ENCODE measurements around the gene TNFRSF4. TPM values are rescaled to one million over a fixed set of nuclear protein-coding genes. Genes with fewer than 3 reads are reported as not detected.
A peak's percentile ranks its signal among the peaks of the same experiment; 100 is the strongest.

The TNFRSF4 gene
- total and polyA plus RNA-seq, 2 of the 13 experiments (the other 11 are each of a cell fraction or from before 2014, with no cell fraction given), result not detected

GRCh38 chr1:1179983-1180861 lies 33.7 kb downstream of the TNFRSF4 start (continued):
- TF ChIP-seq ELF1 (CRISPR knock-in tag; IDR thresholded peaks at IDR 0.05), result 0 out of 2 replicates have a peak, but pooled peaks have one; percentile 20
- no peak for TF ChIP-seq RELA (CRISPR knock-in tag; IDR thresholded peaks at IDR 0.05)
- TF ChIP-seq, protein P1, sequence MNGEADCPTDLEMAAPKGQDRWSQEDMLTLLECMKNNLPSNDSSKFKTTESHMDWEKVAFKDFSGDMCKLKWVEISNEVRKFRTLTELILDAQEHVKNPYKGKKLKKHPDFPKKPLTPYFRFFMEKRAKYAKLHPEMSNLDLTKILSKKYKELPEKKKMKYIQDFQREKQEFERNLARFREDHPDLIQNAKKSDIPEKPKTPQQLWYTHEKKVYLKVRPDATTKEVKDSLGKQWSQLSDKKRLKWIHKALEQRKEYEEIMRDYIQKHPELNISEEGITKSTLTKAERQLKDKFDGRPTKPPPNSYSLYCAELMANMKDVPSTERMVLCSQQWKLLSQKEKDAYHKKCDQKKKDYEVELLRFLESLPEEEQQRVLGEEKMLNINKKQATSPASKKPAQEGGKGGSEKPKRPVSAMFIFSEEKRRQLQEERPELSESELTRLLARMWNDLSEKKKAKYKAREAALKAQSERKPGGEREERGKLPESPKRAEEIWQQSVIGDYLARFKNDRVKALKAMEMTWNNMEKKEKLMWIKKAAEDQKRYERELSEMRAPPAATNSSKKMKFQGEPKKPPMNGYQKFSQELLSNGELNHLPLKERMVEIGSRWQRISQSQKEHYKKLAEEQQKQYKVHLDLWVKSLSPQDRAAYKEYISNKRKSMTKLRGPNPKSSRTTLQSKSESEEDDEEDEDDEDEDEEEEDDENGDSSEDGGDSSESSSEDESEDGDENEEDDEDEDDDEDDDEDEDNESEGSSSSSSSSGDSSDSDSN (CRISPR knock-in tag; IDR thresholded peaks at IDR 0.05), result peak; percentile 65
- TF ChIP-seq ZNF749 (CRISPR knock-in tag; IDR thresholded peaks at IDR 0.05; ENCODE audit: borderline replicate concordance), result no peak

DNA sequence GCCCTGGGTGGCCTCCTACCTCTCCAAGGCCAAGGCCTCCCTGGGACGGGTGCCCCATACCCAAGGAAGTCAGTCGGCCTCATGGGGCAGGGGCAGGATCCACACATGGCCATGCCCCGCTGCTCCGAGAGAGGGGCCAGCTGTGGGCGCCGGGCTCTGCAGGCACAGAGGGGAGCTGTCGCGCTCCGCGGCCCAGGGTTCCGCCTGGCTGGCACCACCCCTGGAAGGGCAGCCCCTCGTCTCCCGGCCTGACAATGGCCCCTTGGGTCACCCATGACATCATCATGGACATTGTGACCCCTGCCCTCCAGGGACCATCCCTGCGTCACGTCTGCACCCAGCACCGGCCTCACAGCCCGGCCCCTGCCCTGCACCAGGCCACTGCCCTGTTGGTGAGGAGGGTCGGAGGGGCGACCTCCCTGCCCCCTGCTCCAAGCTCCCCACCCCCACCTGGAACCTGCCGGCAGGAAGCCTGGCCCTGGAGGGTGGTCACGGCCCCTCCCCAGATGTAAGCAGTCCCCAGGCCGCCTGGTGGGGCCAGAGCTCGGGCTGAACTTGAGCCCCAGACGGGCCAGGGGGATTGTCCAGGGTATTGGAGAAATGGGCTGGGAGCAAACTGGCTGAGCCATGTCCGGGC lies 34.5 kb downstream of the TNFRSF4 start:
- no peak overlapping the region for H3K9ac ChIP-seq (ENCODE audit: insufficient read depth, low read depth, low read length)
- no peaks in the 10 kb centered on the region for H3K36me3 ChIP-seq (replicated peaks in 1 of 2; ENCODE audit: control insufficient read depth in 1 of 2, insufficient read depth in 2 of 2, low read length in 2 of 2)
- peaks cover 10% of the 10 kb centered on the region for H3K4me1 ChIP-seq (ENCODE audit: insufficient read depth, low read length)
- no peak overlapping the region for H2AFZ ChIP-seq (ENCODE audit: low read length)
- no peak overlapping the region for H3K27ac ChIP-seq (ENCODE audit: extremely low read length, insufficient read depth, low read length)
- H3K79me2 ChIP-seq (ENCODE audit: insufficient read depth, low read length), result no peaks in the 10 kb centered on the region
- no peak overlapping the region for H3K4me2 ChIP-seq (ENCODE audit: low read depth, low read length)
- in situ Hi-C loops (cut with HindIII; ENCODE audit: extremely low pct_ligation_motif_present, low pct_unique_long_range_greater_than_20kb) (no loop called here), intact Hi-C loops (cut with micrococcal nuclease; ENCODE audit: unreplicated experiment) (loop anchor here (10.0 kb wide), 1 partner anchor 55 kb away; the partner anchor contains the start of genes B3GALT6 and SDF4)
- peak; percentile 6; the same call in 1 of the 3 replicates for ATAC-seq
- BruUV-seq (replicated peaks), result no TSS peak
- no peak for FAIRE-seq
- no peak for DNase-seq (ENCODE audit: low spot score)
- 13% methylated on average over 4 of the region's 25 CpGs for WGBS (ENCODE audit: low lambda C conversion rate)
- H3K27me3 ChIP-seq (ENCODE audit: control insufficient read depth in 1 of 2, insufficient read depth in 2 of 2, low read length in 2 of 2), result peaks cover 26 to 91% of the 10 kb centered on the region in 2 experiments
- ChIA-PET POLR2A (interaction anchor here (1.4 kb wide), 1 partner anchor 14 kb away, joined by 6 read pairs; no protein-coding TSS in a partner anchor), CTCF (ENCODE audit: low intra/inter-chr PET ratio, low total read pairs) (no interaction called here)
- no peak overlapping the region; a peak in 1 of 6 replicates for H3K4me3 ChIP-seq (replicated peaks in 1 of 3; ENCODE audit: insufficient read depth in 1 of 3, low read depth in 2 of 3, low read length in 3 of 3)
- no peaks in the 10 kb centered on the region for H3K9me3 ChIP-seq (ENCODE audit: low read length)
- H4K20me1 ChIP-seq (ENCODE audit: insufficient read depth, low read length), result no peaks in the 10 kb centered on the region
- 0 out of 2 replicates have a peak, but pooled peaks have one; percentile 15 for TF ChIP-seq CTCF (CRISPR knock-in tag; IDR thresholded peaks at IDR 0.05)
- no peak for TF ChIP-seq ZFP90 (CRISPR knock-in tag; IDR thresholded peaks at IDR 0.05; ENCODE audit: borderline replicate concordance)
- no peak for TF ChIP-seq ZFP36L2 (CRISPR knock-in tag; IDR thresholded peaks at IDR 0.05)
- TF ChIP-seq CHCHD3 (CRISPR knock-in tag; IDR thresholded peaks at IDR 0.05), result no peak
- TF ChIP-seq, protein P2, sequence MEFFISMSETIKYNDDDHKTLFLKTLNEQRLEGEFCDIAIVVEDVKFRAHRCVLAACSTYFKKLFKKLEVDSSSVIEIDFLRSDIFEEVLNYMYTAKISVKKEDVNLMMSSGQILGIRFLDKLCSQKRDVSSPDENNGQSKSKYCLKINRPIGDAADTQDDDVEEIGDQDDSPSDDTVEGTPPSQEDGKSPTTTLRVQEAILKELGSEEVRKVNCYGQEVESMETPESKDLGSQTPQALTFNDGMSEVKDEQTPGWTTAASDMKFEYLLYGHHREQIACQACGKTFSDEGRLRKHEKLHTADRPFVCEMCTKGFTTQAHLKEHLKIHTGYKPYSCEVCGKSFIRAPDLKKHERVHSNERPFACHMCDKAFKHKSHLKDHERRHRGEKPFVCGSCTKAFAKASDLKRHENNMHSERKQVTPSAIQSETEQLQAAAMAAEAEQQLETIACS (CRISPR knock-in tag; IDR thresholded peaks at IDR 0.05), result no peak
- no peak for TF ChIP-seq ZNF644 (CRISPR knock-in tag; IDR thresholded peaks at IDR 0.05; ENCODE audit: low read depth)
- peak; percentile 66 for TF ChIP-seq CREB1 (IDR thresholded peaks at IDR 0.05)
- TF ChIP-seq CREB1 (CRISPR knock-in tag; IDR thresholded peaks at IDR 0.05), result no peak
- TF ChIP-seq RFXANK (CRISPR knock-in tag; IDR thresholded peaks at IDR 0.05), result no peak
- no peak for TF ChIP-seq ZNF776 (CRISPR knock-in tag; IDR thresholded peaks at IDR 0.05)
- peak; percentile 46; the same call in 1 of the 2 replicates for TF ChIP-seq ZBTB21 (CRISPR knock-in tag; IDR thresholded peaks at IDR 0.05)
